K562 (cell line): Measurements from ENCODE around the gene UBXN10. TPM values are rescaled to one million over a fixed set of nuclear protein-coding genes. Genes with fewer than 3 reads are reported as not detected.

ENCODE experiments used
- ATF1 ChIP-seq, 2 experiments: fragments of 450-650 bp in 1 of 2; IDR thresholded peaks; 2 replicates each; pipeline ENCODE4 v1.6.1; 2016; ENCODE audit warnings: missing compliant biosample characterization in 1 of 2, missing genetic modification characterization in 1 of 2
- ETV1 ChIP-seq: fragments of 450-650 bp; conservative IDR thresholded peaks from 2 replicates; pipeline ENCODE4 v1.6.1; 2016; ENCODE audit warnings: missing genetic modification characterization, control low read depth, low read depth, missing compliant biosample characterization
- KAT7 ChIP-seq: sonication (generic); formaldehyde crosslinking; IDR thresholded peaks from 2 replicates; pipeline ENCODE4 v1.8.0; 2022; ENCODE audit warnings: missing genetic modification reagents, mild to moderate bottlenecking, borderline replicate concordance
- NRF1 ChIP-seq, 2 experiments: fragments of 450-650 bp; IDR thresholded peaks in 1 of 2; conservative IDR thresholded peaks in 1 of 2; 2 replicates each; pipeline ENCODE4 v1.6.1; 2014; ENCODE audit warnings: mild to moderate bottlenecking in 2 of 2
- TCF3 ChIP-seq: sonication (generic); formaldehyde crosslinking; IDR thresholded peaks from 2 replicates; pipeline ENCODE4 v1.4.0; 2020; ENCODE audit warnings: mild to moderate bottlenecking, missing genetic modification reagents
- ZNF12 ChIP-seq: sonication (generic); formaldehyde crosslinking; IDR thresholded peaks from 2 replicates; pipeline ENCODE4 v1.4.0; 2020; ENCODE audit warnings: mild to moderate bottlenecking, missing genetic modification reagents
- polyA plus RNA-seq, 8 experiments: library from polyadenylated mRNA; depleted of rRNA in 4 of 8; stranded (reverse) in 5 of 8; unstranded in 3 of 8; fragments of >200 nt; fragmentation: Nextera tagmentation in 2 of 8; fragmentation: Illumina TruSeq in 1 of 8; extraction: Ambion mirVana in 2 of 8; extraction: Trizol in 1 of 8; gene quantifications; 2 replicates each; pipeline versions ENCODE4 v1.2.1 to v1.2.3, GENCODE V29; 2011 to 2014; ENCODE audit warnings: inconsistent platforms in 1 of 8, missing spikeins in 1 of 8
- total RNA-seq, 7 experiments: library from RNA; depleted of rRNA in 6 of 7; stranded (reverse); fragments of >200 nt in 6 of 7; fragmentation: Illumina TruSeq in 2 of 7; extraction: Trizol in 2 of 7; gene quantifications; 2 replicates each; pipeline versions ENCODE4 v1.2.1 to v1.2.3, GENCODE V29; 2011 to 2021; ENCODE audit warnings: low replicate concordance in 1 of 7
- TF ChIP-seq, protein P1 (sequence below), 2 experiments: fragments of 450-650 bp; formaldehyde crosslinking in 1 of 2; IDR thresholded peaks; 2 replicates each; pipeline versions ENCODE4 v1.4.0 to v1.6.1; 2014 to 2020; ENCODE audit warnings: mild to moderate bottlenecking in 2 of 2, borderline replicate concordance in 1 of 2, low read depth in 1 of 2
- TF ChIP-seq, protein P2 (sequence below): fragments of 250-450 bp; sonication (Bioruptor Pico); IDR thresholded peaks from 2 replicates; pipeline ENCODE4 v1.4.0; 2020; ENCODE audit warnings: borderline replicate concordance
- TF ChIP-seq, protein P3 (sequence below): fragments of 450-650 bp; IDR thresholded peaks from 2 replicates; pipeline ENCODE4 v1.6.1; 2016; ENCODE audit warnings: mild to moderate bottlenecking
- TF ChIP-seq, protein P4 (sequence below): IDR thresholded peaks from 2 replicates; pipeline ENCODE4 v1.6.1; 2016; ENCODE audit warnings: missing genetic modification characterization, missing compliant biosample characterization

UBXN10 gene
- total and polyA plus RNA-seq, 9 of the 15 experiments (the other 6 are each of a cell fraction or from before 2014, with no cell fraction given) = 10.7 to 17.7 (median 13.6) TPM

DNA sequence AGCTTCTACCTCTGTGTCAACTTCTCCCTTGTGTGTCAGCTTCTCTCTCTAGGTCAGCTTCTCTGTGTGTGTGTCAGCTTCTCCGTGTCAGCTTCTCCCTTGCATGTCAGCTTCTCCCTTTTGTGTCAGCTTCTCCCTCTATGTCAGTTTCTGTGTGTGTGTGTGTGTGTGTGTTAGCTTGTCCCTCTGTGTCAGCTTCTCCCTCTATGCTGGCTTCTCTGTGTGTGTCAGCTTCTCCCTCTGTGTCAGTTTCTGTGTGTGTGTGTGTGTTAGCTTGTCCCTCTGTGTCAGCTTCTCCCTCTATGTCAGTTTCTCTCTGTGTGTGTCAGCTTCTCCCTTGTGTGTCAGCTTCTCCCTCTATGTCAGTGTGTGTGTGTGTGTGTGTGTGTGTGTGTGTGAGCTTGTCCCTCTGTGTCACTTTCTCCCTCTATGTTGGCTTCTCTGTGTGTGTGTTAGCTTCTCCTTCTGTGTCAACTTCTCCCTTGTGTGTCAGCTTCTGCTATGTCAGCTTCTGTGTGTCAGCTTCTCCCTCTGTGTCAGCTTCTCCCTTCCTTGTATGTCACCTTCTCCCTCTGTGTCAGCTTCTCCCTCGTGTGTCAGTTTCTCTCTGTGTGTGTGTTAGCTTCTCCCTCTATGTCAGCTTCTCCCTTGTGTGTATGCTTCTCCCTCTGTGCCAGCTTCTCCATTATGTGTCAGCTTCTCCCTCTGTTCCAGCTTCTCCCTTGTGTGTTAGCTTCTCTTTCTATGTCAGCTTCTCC lies 6.3 kb upstream of the UBXN10 start (continued):
- TF ChIP-seq, protein P1, sequence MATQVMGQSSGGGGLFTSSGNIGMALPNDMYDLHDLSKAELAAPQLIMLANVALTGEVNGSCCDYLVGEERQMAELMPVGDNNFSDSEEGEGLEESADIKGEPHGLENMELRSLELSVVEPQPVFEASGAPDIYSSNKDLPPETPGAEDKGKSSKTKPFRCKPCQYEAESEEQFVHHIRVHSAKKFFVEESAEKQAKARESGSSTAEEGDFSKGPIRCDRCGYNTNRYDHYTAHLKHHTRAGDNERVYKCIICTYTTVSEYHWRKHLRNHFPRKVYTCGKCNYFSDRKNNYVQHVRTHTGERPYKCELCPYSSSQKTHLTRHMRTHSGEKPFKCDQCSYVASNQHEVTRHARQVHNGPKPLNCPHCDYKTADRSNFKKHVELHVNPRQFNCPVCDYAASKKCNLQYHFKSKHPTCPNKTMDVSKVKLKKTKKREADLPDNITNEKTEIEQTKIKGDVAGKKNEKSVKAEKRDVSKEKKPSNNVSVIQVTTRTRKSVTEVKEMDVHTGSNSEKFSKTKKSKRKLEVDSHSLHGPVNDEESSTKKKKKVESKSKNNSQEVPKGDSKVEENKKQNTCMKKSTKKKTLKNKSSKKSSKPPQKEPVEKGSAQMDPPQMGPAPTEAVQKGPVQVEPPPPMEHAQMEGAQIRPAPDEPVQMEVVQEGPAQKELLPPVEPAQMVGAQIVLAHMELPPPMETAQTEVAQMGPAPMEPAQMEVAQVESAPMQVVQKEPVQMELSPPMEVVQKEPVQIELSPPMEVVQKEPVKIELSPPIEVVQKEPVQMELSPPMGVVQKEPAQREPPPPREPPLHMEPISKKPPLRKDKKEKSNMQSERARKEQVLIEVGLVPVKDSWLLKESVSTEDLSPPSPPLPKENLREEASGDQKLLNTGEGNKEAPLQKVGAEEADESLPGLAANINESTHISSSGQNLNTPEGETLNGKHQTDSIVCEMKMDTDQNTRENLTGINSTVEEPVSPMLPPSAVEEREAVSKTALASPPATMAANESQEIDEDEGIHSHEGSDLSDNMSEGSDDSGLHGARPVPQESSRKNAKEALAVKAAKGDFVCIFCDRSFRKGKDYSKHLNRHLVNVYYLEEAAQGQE (IDR thresholded peaks at IDR 0.05; ENCODE audit: borderline replicate concordance) = no peak
- TF ChIP-seq, protein P1 (CRISPR knock-in tag; IDR thresholded peaks at IDR 0.05; ENCODE audit: low read depth) = no peak
- no peak for TF ChIP-seq TCF3 (CRISPR knock-in tag)
- TF ChIP-seq, protein P2, sequence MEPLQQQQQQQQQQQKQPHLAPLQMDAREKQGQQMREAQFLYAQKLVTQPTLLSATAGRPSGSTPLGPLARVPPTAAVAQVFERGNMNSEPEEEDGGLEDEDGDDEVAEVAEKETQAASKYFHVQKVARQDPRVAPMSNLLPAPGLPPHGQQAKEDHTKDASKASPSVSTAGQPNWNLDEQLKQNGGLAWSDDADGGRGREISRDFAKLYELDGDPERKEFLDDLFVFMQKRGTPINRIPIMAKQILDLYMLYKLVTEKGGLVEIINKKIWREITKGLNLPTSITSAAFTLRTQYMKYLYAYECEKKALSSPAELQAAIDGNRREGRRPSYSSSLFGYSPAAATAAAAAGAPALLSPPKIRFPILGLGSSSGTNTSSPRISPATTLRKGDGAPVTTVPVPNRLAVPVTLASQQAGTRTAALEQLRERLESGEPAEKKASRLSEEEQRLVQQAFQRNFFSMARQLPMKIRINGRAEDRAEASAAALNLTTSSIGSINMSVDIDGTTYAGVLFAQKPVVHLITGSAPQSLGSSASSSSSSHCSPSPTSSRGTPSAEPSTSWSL = no peak
- TF ChIP-seq, protein P3, sequence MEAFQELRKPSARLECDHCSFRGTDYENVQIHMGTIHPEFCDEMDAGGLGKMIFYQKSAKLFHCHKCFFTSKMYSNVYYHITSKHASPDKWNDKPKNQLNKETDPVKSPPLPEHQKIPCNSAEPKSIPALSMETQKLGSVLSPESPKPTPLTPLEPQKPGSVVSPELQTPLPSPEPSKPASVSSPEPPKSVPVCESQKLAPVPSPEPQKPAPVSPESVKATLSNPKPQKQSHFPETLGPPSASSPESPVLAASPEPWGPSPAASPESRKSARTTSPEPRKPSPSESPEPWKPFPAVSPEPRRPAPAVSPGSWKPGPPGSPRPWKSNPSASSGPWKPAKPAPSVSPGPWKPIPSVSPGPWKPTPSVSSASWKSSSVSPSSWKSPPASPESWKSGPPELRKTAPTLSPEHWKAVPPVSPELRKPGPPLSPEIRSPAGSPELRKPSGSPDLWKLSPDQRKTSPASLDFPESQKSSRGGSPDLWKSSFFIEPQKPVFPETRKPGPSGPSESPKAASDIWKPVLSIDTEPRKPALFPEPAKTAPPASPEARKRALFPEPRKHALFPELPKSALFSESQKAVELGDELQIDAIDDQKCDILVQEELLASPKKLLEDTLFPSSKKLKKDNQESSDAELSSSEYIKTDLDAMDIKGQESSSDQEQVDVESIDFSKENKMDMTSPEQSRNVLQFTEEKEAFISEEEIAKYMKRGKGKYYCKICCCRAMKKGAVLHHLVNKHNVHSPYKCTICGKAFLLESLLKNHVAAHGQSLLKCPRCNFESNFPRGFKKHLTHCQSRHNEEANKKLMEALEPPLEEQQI = no peak
- TF ChIP-seq ATF1 (CRISPR knock-in tag; IDR thresholded peaks at IDR 0.05) = no peak
- no peak for TF ChIP-seq ATF1 (tag; IDR thresholded peaks at IDR 0.05)
- TF ChIP-seq, protein P4, sequence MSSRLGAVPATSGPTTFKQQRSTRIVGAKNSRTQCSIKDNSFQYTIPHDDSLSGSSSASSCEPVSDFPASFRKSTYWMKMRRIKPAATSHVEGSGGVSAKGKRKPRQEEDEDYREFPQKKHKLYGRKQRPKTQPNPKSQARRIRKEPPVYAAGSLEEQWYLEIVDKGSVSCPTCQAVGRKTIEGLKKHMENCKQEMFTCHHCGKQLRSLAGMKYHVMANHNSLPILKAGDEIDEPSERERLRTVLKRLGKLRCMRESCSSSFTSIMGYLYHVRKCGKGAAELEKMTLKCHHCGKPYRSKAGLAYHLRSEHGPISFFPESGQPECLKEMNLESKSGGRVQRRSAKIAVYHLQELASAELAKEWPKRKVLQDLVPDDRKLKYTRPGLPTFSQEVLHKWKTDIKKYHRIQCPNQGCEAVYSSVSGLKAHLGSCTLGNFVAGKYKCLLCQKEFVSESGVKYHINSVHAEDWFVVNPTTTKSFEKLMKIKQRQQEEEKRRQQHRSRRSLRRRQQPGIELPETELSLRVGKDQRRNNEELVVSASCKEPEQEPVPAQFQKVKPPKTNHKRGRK (tag) = peak; percentile 57; the same call in 1 of the 2 replicates
- TF ChIP-seq ETV1 (tag) = no peak
- no peak for TF ChIP-seq KAT7 (CRISPR knock-in tag)
- no peak for TF ChIP-seq ZNF12 (CRISPR knock-in tag)
- no peak for TF ChIP-seq NRF1 (conservative IDR thresholded peaks at IDR 0.05 in 1 of 2, IDR thresholded peaks at IDR 0.05 in 1 of 2)
